ENCODE data around the gene RNF207. TPM values are rescaled to one million over a fixed set of nuclear protein-coding genes. Genes with fewer than 3 reads are reported as not detected.
A peak's percentile ranks its signal among the peaks of the same experiment; 100 is the strongest.

Gene RNF207
- total RNA-seq, 1 experiment from 2014 or later, result 4.9 TPM

GRCh38 chr1:6239213-6239752 is 33.4 kb downstream of the RNF207 start:
- Mint-ChIP-seq H3K4me3 (peak overlapping the region; percentile 47 to 74), H3K9me3 (no peaks in the 10 kb centered on the region; a peak in 2 of 5 replicates), H3K27me3 (ENCODE audit: low read depth) (peaks cover 9% of the 10 kb centered on the region), H3K27ac (peak overlapping the region; percentile 98 to 99 (median 99)), H3K36me3 (ENCODE audit: insufficient read depth in 1 of 3, low read depth in 3 of 3) (peaks cover 0 to 2% (median 1%) of the 10 kb centered on the region in 3 experiments; a peak in 5 of 7 replicates), H3K4me1 (peaks cover 51 to 62% of the 10 kb centered on the region in 2 experiments)
- Histone ChIP-seq H3K9me3 (ENCODE audit: control insufficient read depth, low read depth, low read length) (no peaks in the 10 kb centered on the region), H4K91ac (ENCODE audit: insufficient read length, low read depth, low read length) (no peak overlapping the region), H3K4ac (ENCODE audit: low read depth, low read length) (no peak overlapping the region), H2BK5ac (ENCODE audit: insufficient read length, low read length) (no peak overlapping the region), H4K8ac (replicated peaks; ENCODE audit: insufficient read length, low read depth, low read length) (no peak overlapping the region), H2AK5ac (ENCODE audit: insufficient read length, low read length) (no peak overlapping the region), H3K4me1 (ENCODE audit: insufficient read depth, low read length) (peaks cover 5% of the 10 kb centered on the region; the same call in 1 of the 2 replicates), H3K9ac (ENCODE audit: extremely low read depth, insufficient read length, low read length) (peak overlapping the region; percentile 21), H3T11ph (ENCODE audit: low read length) (no peak overlapping the region), H2BK15ac (ENCODE audit: low read depth, low read length) (no peak overlapping the region), H3K56ac (ENCODE audit: insufficient read length, low read depth, low read length) (no peak overlapping the region), H3K27me3 (ENCODE audit: insufficient read depth, low read length) (no peaks in the 10 kb centered on the region; the same call in 1 of the 2 replicates), H3K23ac (ENCODE audit: insufficient read length, low read depth, low read length) (no peak overlapping the region), H4K20me1 (ENCODE audit: control insufficient read depth, insufficient read depth, insufficient read length) (no peaks in the 10 kb centered on the region), H3K18ac (ENCODE audit: insufficient read length, low read depth, low read length) (peak overlapping the region; percentile 29), H3K79me2 (ENCODE audit: insufficient read depth, low read length) (peaks cover 6% of the 10 kb centered on the region; the same call in 1 of the 2 replicates), H3K14ac (ENCODE audit: insufficient read depth, low read length) (no peak overlapping the region), H2BK120ac (ENCODE audit: low read depth, low read length, poor library complexity, severe bottlenecking) (no peak overlapping the region), H3K4me2 (ENCODE audit: insufficient read depth, insufficient read length, low read length) (peak overlapping the region; percentile 43), H4K5ac (ENCODE audit: insufficient read length, low read depth, low read length) (no peak overlapping the region), H3K79me1 (ENCODE audit: insufficient read depth, low read depth, low read length, poor library complexity, severe bottlenecking) (peaks cover 6% of the 10 kb centered on the region), H2AFZ (ENCODE audit: low read length) (no peak overlapping the region), H2BK12ac (ENCODE audit: insufficient read length, low read depth, low read length) (no peak overlapping the region), H2BK20ac (ENCODE audit: low read depth, low read length, poor library complexity, severe bottlenecking) (no peak overlapping the region), H3K27ac (ENCODE audit: insufficient read length, low read depth, low read length) (peak overlapping the region; percentile 82), H3K23me2 (ENCODE audit: insufficient read length, low read depth, low read length, poor library complexity, severe bottlenecking) (peaks cover 27% of the 10 kb centered on the region)
- DNase-seq, result peak; percentile 88
- no CpG with 5 or more reads among the region's 7 CpGs for WGBS (ENCODE audit: extremely low coverage, insufficient read length, low lambda C conversion rate)
- no peak for TF ChIP-seq CTCF (conservative IDR thresholded peaks at IDR 0.05)
